HEK293 (cell line): ENCODE data around the gene KCNAB1.

Experiments used
- HOXC10 ChIP-seq: sonication (generic); formaldehyde crosslinking; IDR thresholded peaks from 2 replicates; pipeline ENCODE4 v1.8.1; 2023; ENCODE audit warnings: mild to moderate bottlenecking, missing genetic modification reagents
- ZNF112 ChIP-seq: fragments of 450-650 bp; formaldehyde crosslinking; IDR thresholded peaks from 2 replicates; pipeline ENCODE4 v1.5.0; 2017; ENCODE audit warnings: missing biosample characterization, missing genetic modification characterization
- ZNF138 ChIP-seq: fragments of 450-650 bp; formaldehyde crosslinking; IDR thresholded peaks from 2 replicates; pipeline ENCODE4 v1.5.1; 2016; ENCODE audit warnings: missing biosample characterization, missing genetic modification characterization, borderline replicate concordance
- ZNF23 ChIP-seq: fragments of 450-650 bp; formaldehyde crosslinking; IDR thresholded peaks from 2 replicates; pipeline ENCODE4 v1.5.1; 2016; ENCODE audit warnings: missing biosample characterization, missing genetic modification characterization, borderline replicate concordance
- ZNF274 ChIP-seq, 2 experiments: fragments of 200-500 bp in 1 of 2; fragments of 450-650 bp in 1 of 2; sonication (Bioruptor generic) in 1 of 2; formaldehyde crosslinking in 1 of 2; IDR thresholded peaks; 2 replicates each; pipeline versions ENCODE4 v1.5.1 to v1.6.1; 2014 to 2016; ENCODE audit warnings: borderline replicate concordance in 1 of 2, inconsistent platforms in 1 of 2, low read length in 1 of 2, missing biosample characterization in 1 of 2, missing genetic modification characterization in 1 of 2
- ZNF433 ChIP-seq: fragments of 450-650 bp; formaldehyde crosslinking; IDR thresholded peaks from 2 replicates; pipeline ENCODE4 v1.5.1; 2016; ENCODE audit warnings: missing biosample characterization, missing genetic modification characterization, low read depth
- ZNF660 ChIP-seq: fragments of 450-650 bp; IDR thresholded peaks from 2 replicates; pipeline ENCODE4 v1.5.1; 2018; ENCODE audit warnings: missing biosample characterization, mild to moderate bottlenecking, missing genetic modification characterization
- TF ChIP-seq, protein P1 (sequence below): fragments of 450-650 bp; formaldehyde crosslinking; IDR thresholded peaks from 2 replicates; pipeline ENCODE4 v1.5.1; 2016; ENCODE audit warnings: missing biosample characterization, missing genetic modification characterization
- TF ChIP-seq, protein P2 (sequence below): fragments of 450-650 bp; formaldehyde crosslinking; IDR thresholded peaks from 2 replicates; pipeline ENCODE4 v1.5.1; 2016; ENCODE audit warnings: missing biosample characterization, missing genetic modification characterization
- TF ChIP-seq, protein P3 (sequence below): fragments of 450-650 bp; formaldehyde crosslinking; IDR thresholded peaks from 2 replicates; pipeline ENCODE4 v1.5.1; 2016; ENCODE audit warnings: missing biosample characterization, missing genetic modification characterization, low read depth
- TF ChIP-seq, protein P4 (sequence below): fragments of 450-650 bp; formaldehyde crosslinking; IDR thresholded peaks from 2 replicates; pipeline ENCODE4 v1.5.1; 2016; ENCODE audit warnings: missing biosample characterization, missing genetic modification characterization

DNA sequence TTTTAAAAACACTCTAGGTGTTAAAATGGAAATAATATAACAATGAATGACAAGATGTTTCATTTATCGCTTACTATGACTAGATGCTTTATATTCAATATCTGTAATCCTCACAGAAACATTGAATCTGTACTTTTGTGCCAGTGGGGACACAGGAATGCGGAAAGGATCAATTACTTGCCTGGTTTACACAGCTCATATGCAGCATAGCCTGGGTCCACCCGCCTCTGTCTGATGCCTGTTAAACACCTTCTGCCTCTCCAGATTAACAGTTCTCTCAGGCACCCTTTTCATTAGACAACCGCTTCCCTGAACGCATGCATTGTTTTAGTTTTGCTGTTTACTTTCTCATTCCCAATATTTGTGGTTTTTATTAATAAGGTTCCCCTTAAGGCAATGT lies 12.9 kb upstream of the KCNAB1 start:
- TF ChIP-seq, protein P1, sequence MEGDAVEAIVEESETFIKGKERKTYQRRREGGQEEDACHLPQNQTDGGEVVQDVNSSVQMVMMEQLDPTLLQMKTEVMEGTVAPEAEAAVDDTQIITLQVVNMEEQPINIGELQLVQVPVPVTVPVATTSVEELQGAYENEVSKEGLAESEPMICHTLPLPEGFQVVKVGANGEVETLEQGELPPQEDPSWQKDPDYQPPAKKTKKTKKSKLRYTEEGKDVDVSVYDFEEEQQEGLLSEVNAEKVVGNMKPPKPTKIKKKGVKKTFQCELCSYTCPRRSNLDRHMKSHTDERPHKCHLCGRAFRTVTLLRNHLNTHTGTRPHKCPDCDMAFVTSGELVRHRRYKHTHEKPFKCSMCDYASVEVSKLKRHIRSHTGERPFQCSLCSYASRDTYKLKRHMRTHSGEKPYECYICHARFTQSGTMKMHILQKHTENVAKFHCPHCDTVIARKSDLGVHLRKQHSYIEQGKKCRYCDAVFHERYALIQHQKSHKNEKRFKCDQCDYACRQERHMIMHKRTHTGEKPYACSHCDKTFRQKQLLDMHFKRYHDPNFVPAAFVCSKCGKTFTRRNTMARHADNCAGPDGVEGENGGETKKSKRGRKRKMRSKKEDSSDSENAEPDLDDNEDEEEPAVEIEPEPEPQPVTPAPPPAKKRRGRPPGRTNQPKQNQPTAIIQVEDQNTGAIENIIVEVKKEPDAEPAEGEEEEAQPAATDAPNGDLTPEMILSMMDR: no peak
- TF ChIP-seq ZNF112 (tag by site-specific recombination): no peak
- TF ChIP-seq HOXC10 (CRISPR knock-in tag): no peak
- no peak for TF ChIP-seq ZNF23
- TF ChIP-seq ZNF274 (IDR thresholded peaks at IDR 0.05; ENCODE audit: low read length): no peak
- no peak for TF ChIP-seq ZNF274 (tag by site-specific recombination; IDR thresholded peaks at IDR 0.05; ENCODE audit: borderline replicate concordance)
- TF ChIP-seq ZNF138 (tag by site-specific recombination): no peak
- TF ChIP-seq ZNF660 (tag by site-specific recombination): no peak
- TF ChIP-seq, protein P2, sequence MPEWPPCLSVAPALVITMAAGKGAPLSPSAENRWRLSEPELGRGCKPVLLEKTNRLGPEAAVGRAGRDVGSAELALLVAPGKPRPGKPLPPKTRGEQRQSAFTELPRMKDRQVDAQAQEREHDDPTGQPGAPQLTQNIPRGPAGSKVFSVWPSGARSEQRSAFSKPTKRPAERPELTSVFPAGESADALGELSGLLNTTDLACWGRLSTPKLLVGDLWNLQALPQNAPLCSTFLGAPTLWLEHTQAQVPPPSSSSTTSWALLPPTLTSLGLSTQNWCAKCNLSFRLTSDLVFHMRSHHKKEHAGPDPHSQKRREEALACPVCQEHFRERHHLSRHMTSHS (tag by site-specific recombination): no peak
- no peak for TF ChIP-seq ZNF433 (tag by site-specific recombination)
- TF ChIP-seq, protein P3, sequence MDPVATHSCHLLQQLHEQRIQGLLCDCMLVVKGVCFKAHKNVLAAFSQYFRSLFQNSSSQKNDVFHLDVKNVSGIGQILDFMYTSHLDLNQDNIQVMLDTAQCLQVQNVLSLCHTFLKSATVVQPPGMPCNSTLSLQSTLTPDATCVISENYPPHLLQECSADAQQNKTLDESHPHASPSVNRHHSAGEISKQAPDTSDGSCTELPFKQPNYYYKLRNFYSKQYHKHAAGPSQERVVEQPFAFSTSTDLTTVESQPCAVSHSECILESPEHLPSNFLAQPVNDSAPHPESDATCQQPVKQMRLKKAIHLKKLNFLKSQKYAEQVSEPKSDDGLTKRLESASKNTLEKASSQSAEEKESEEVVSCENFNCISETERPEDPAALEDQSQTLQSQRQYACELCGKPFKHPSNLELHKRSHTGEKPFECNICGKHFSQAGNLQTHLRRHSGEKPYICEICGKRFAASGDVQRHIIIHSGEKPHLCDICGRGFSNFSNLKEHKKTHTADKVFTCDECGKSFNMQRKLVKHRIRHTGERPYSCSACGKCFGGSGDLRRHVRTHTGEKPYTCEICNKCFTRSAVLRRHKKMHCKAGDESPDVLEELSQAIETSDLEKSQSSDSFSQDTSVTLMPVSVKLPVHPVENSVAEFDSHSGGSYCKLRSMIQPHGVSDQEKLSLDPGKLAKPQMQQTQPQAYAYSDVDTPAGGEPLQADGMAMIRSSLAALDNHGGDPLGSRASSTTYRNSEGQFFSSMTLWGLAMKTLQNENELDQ: no peak
- TF ChIP-seq, protein P4, sequence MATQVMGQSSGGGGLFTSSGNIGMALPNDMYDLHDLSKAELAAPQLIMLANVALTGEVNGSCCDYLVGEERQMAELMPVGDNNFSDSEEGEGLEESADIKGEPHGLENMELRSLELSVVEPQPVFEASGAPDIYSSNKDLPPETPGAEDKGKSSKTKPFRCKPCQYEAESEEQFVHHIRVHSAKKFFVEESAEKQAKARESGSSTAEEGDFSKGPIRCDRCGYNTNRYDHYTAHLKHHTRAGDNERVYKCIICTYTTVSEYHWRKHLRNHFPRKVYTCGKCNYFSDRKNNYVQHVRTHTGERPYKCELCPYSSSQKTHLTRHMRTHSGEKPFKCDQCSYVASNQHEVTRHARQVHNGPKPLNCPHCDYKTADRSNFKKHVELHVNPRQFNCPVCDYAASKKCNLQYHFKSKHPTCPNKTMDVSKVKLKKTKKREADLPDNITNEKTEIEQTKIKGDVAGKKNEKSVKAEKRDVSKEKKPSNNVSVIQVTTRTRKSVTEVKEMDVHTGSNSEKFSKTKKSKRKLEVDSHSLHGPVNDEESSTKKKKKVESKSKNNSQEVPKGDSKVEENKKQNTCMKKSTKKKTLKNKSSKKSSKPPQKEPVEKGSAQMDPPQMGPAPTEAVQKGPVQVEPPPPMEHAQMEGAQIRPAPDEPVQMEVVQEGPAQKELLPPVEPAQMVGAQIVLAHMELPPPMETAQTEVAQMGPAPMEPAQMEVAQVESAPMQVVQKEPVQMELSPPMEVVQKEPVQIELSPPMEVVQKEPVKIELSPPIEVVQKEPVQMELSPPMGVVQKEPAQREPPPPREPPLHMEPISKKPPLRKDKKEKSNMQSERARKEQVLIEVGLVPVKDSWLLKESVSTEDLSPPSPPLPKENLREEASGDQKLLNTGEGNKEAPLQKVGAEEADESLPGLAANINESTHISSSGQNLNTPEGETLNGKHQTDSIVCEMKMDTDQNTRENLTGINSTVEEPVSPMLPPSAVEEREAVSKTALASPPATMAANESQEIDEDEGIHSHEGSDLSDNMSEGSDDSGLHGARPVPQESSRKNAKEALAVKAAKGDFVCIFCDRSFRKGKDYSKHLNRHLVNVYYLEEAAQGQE (tag by site-specific recombination): no peak
